SK-N-SH treated with all-trans-retinoic acid at 6 μM for 48 hours (cell line): ENCODE results near the gene MMP20.

Experiments used
- BACH2 ChIP-seq: fragments of 250-450 bp; sonication (Bioruptor Pico); IDR thresholded peaks from 2 replicates; pipeline ENCODE4 v1.9.0; 2021; ENCODE audit warnings: mild to moderate bottlenecking, borderline replicate concordance
- CREB5 ChIP-seq: fragments of 250-450 bp; sonication (Bioruptor Pico); IDR thresholded peaks from 2 replicates; pipeline ENCODE4 v1.5.1; 2020; ENCODE audit warnings: low read depth, mild to moderate bottlenecking, moderate library complexity
- CSRNP3 ChIP-seq: fragments of 250-450 bp; sonication (Bioruptor Pico); IDR thresholded peaks from 2 replicates; pipeline ENCODE4 v1.5.1; 2021; ENCODE audit warnings: mild to moderate bottlenecking, moderate library complexity
- GLIS3 ChIP-seq: fragments of 250-450 bp; sonication (Bioruptor Pico); IDR thresholded peaks from 2 replicates; pipeline ENCODE4 v1.5.0; 2020; ENCODE audit warnings: mild to moderate bottlenecking, moderate library complexity
- PATZ1 ChIP-seq: fragments of 250-450 bp; sonication (Bioruptor Pico); IDR thresholded peaks from 2 replicates; pipeline ENCODE4 v1.8.0; 2020; ENCODE audit warnings: mild to moderate bottlenecking, moderate library complexity, borderline replicate concordance
- POU6F1 ChIP-seq: fragments of 250-450 bp; sonication (Bioruptor Pico); IDR thresholded peaks from 2 replicates; pipeline ENCODE4 v1.8.0; 2021; ENCODE audit warnings: low read depth, mild to moderate bottlenecking, moderate library complexity, borderline replicate concordance
- PPARA ChIP-seq: fragments of 250-450 bp; sonication (Bioruptor Pico); IDR thresholded peaks from 2 replicates; pipeline ENCODE4 v1.5.0; 2020; ENCODE audit warnings: mild to moderate bottlenecking, borderline replicate concordance
- RARB ChIP-seq: fragments of 250-450 bp; sonication (Bioruptor Pico); IDR thresholded peaks from 2 replicates; pipeline ENCODE4 v1.8.0; 2021; ENCODE audit warnings: mild to moderate bottlenecking, moderate library complexity
- TSHZ2 ChIP-seq: fragments of 250-450 bp; sonication (Bioruptor Pico); IDR thresholded peaks from 2 replicates; pipeline ENCODE4 v1.5.0; 2020; ENCODE audit warnings: mild to moderate bottlenecking, moderate library complexity

- TF ChIP-seq TSHZ2 (CRISPR knock-in tag) (no peak), PATZ1 (no peak), CREB5 (no peak), PPARA (CRISPR knock-in tag) (no peak), BACH2 (no peak), POU6F1 (CRISPR knock-in tag) (no peak), CSRNP3 (CRISPR knock-in tag) (no peak), GLIS3 (CRISPR knock-in tag) (no peak), RARB (CRISPR knock-in tag) (no peak)
Observed at GRCh38 chr11:102643941-102644340, 18.8 kb upstream of the MMP20 start.
